Testis (tissue), 2 donors: ENCODE results near the gene PCDHGA1.

ENCODE experiments used
- POLR2A ChIP-seq: fragments of 450-650 bp; IDR thresholded peaks from one replicate; pipeline ENCODE4 v1.6.1; 2017; ENCODE audit warnings: antibody characterized with exemption, mild to moderate bottlenecking, moderate library complexity
- TF ChIP-seq, protein P1 (sequence below), 3 experiments: fragments of 450-650 bp in 2 of 3; fragments of 200-600 bp in 1 of 3; sonication (generic) in 1 of 3; IDR thresholded peaks; one replicate each; pipeline ENCODE4 v1.5.1; 2016 to 2019; ENCODE audit warnings: antibody characterized with exemption in 3 of 3, mild to moderate bottlenecking in 2 of 3, moderate library complexity in 1 of 3

DNA sequence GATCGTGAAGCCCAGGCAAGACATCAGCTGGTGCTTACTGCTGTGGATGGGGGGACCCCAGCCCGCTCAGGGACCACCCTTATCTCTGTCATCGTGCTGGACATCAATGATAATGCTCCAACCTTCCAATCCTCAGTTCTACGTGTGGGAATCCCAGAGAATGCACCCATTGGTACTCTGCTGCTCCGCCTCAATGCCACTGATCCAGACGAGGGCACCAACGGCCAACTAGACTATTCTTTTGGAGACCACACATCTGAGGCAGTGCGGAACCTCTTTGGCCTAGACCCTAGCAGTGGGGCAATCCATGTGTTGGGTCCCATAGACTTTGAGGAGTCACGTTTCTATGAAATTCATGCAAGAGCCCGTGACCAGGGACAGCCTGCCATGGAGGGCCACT lies 159.5 kb downstream of the PCDHGA1 start:
- TF ChIP-seq POLR2A: no peak
- TF ChIP-seq, protein P1, sequence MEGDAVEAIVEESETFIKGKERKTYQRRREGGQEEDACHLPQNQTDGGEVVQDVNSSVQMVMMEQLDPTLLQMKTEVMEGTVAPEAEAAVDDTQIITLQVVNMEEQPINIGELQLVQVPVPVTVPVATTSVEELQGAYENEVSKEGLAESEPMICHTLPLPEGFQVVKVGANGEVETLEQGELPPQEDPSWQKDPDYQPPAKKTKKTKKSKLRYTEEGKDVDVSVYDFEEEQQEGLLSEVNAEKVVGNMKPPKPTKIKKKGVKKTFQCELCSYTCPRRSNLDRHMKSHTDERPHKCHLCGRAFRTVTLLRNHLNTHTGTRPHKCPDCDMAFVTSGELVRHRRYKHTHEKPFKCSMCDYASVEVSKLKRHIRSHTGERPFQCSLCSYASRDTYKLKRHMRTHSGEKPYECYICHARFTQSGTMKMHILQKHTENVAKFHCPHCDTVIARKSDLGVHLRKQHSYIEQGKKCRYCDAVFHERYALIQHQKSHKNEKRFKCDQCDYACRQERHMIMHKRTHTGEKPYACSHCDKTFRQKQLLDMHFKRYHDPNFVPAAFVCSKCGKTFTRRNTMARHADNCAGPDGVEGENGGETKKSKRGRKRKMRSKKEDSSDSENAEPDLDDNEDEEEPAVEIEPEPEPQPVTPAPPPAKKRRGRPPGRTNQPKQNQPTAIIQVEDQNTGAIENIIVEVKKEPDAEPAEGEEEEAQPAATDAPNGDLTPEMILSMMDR (IDR thresholded peaks at IDR 0.05): no peak
